WTC11 (cell line): ENCODE data around the gene TMEM92.

Experiments used
- CREB1 ChIP-seq: sonication (generic); formaldehyde crosslinking; IDR thresholded peaks from 2 replicates; pipeline ENCODE4 v1.8.0; 2023; ENCODE audit warnings: mild to moderate bottlenecking, missing genetic modification reagents
- JUN ChIP-seq: sonication (generic); formaldehyde crosslinking; IDR thresholded peaks from 2 replicates; pipeline ENCODE4 v1.8.0; 2023; ENCODE audit warnings: mild to moderate bottlenecking, missing genetic modification reagents
- SP1 ChIP-seq: sonication (generic); formaldehyde crosslinking; conservative IDR thresholded peaks from 2 replicates; pipeline ENCODE4 v1.8.1; 2022; ENCODE audit warnings: missing genetic modification reagents
- TP53 ChIP-seq: sonication (generic); formaldehyde crosslinking; IDR thresholded peaks from 2 replicates; pipeline ENCODE4 v1.8.1; 2023; ENCODE audit warnings: mild to moderate bottlenecking, missing genetic modification reagents
- TF ChIP-seq, protein P1 (sequence below): fragments of 200-600 bp; IDR thresholded peaks from 2 replicates; pipeline ENCODE4 v1.8.0; 2022; ENCODE audit warnings: antibody characterized with exemption
- TF ChIP-seq, protein P2 (sequence below): sonication (generic); formaldehyde crosslinking; IDR thresholded peaks from 2 replicates; pipeline ENCODE4 v1.8.1; 2023; ENCODE audit warnings: mild to moderate bottlenecking, moderate library complexity, missing genetic modification reagents

DNA sequence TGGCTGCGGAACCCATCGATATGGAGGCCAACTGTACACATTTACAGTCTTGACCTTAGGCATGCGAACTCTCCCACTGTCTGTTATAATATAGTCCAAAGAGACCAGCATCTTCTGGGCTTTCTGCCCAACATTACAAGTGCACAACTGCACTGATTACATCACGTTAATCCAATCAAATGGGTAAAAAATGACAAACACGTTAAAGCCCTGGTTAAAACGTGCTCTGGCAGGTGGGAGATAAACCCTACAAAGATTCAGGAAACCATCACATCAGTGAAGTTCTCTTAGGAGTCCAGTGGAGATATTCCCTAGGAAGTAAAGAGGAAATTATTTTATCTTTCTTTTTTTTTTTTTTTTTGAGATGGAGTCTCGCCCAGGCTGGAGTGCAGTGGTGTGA, 48.0 kb downstream of the TMEM92 start:
- TF ChIP-seq, protein P1, sequence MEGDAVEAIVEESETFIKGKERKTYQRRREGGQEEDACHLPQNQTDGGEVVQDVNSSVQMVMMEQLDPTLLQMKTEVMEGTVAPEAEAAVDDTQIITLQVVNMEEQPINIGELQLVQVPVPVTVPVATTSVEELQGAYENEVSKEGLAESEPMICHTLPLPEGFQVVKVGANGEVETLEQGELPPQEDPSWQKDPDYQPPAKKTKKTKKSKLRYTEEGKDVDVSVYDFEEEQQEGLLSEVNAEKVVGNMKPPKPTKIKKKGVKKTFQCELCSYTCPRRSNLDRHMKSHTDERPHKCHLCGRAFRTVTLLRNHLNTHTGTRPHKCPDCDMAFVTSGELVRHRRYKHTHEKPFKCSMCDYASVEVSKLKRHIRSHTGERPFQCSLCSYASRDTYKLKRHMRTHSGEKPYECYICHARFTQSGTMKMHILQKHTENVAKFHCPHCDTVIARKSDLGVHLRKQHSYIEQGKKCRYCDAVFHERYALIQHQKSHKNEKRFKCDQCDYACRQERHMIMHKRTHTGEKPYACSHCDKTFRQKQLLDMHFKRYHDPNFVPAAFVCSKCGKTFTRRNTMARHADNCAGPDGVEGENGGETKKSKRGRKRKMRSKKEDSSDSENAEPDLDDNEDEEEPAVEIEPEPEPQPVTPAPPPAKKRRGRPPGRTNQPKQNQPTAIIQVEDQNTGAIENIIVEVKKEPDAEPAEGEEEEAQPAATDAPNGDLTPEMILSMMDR: no peak
- TF ChIP-seq CREB1 (CRISPR knock-in tag): no peak
- no peak for TF ChIP-seq JUN
- TF ChIP-seq, protein P2, sequence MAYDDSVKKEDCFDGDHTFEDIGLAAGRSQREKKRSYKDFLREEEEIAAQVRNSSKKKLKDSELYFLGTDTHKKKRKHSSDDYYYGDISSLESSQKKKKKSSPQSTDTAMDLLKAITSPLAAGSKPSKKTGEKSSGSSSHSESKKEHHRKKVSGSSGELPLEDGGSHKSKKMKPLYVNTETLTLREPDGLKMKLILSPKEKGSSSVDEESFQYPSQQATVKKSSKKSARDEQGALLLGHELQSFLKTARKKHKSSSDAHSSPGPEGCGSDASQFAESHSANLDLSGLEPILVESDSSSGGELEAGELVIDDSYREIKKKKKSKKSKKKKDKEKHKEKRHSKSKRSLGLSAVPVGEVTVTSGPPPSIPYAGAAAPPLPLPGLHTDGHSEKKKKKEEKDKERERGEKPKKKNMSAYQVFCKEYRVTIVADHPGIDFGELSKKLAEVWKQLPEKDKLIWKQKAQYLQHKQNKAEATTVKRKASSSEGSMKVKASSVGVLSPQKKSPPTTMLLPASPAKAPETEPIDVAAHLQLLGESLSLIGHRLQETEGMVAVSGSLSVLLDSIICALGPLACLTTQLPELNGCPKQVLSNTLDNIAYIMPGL (CRISPR knock-in tag): no peak
- TF ChIP-seq SP1 (CRISPR knock-in tag): no peak
- no peak for TF ChIP-seq TP53
